GM06990 (cell line): ENCODE measurements around the gene MRTFB.

ENCODE experiments used
- DNase-seq: peaks from one replicate; pipeline ENCODE4 v3.0.0-alpha.2; 2011; ENCODE audit not compliant: insufficient read length; ENCODE audit errors: extremely low read depth
- H3K27me3 ChIP-seq: replicated peaks from 2 replicates; pipeline ENCODE4 v1.6.0; 2011; ENCODE audit warnings: low read length; ENCODE audit not compliant: control insufficient read depth, insufficient read depth
- H3K36me3 ChIP-seq: 2 replicates; pipeline ENCODE4 v1.5.1; 2011; ENCODE audit warnings: low read length; ENCODE audit not compliant: control insufficient read depth, insufficient read depth
- H3K4me3 ChIP-seq: replicated peaks from 2 replicates; pipeline ENCODE4 v1.5.1; 2011; ENCODE audit warnings: low read depth, mild to moderate bottlenecking, control low read depth, low read length
- CTCF ChIP-seq: IDR thresholded peaks from 2 replicates; pipeline ENCODE4 v1.5.1; 2011; ENCODE audit warnings: low read length, control low read depth, mild to moderate bottlenecking, inconsistent platforms; ENCODE audit not compliant: insufficient read depth, poor library complexity, severe bottlenecking

The MRTFB gene

GRCh38 chr16:14307527-14308367, 236.6 kb downstream of the MRTFB start:
- TF ChIP-seq CTCF, result no peak
- peaks cover 5% of the 10 kb centered on the region for H3K36me3 ChIP-seq
- DNase-seq, result no peak
- H3K4me3 ChIP-seq, result peak overlapping the region; percentile 57
- no peaks in the 10 kb centered on the region for H3K27me3 ChIP-seq

GRCh38 chr16:14308368-14308723, 237.2 kb downstream of the MRTFB start:
- peaks cover 5% of the 10 kb centered on the region for H3K36me3 ChIP-seq
- no peaks in the 10 kb centered on the region for H3K27me3 ChIP-seq
- TF ChIP-seq CTCF, result no peak
- no peak for DNase-seq
- peak overlapping the region; percentile 57 for H3K4me3 ChIP-seq

DNA sequence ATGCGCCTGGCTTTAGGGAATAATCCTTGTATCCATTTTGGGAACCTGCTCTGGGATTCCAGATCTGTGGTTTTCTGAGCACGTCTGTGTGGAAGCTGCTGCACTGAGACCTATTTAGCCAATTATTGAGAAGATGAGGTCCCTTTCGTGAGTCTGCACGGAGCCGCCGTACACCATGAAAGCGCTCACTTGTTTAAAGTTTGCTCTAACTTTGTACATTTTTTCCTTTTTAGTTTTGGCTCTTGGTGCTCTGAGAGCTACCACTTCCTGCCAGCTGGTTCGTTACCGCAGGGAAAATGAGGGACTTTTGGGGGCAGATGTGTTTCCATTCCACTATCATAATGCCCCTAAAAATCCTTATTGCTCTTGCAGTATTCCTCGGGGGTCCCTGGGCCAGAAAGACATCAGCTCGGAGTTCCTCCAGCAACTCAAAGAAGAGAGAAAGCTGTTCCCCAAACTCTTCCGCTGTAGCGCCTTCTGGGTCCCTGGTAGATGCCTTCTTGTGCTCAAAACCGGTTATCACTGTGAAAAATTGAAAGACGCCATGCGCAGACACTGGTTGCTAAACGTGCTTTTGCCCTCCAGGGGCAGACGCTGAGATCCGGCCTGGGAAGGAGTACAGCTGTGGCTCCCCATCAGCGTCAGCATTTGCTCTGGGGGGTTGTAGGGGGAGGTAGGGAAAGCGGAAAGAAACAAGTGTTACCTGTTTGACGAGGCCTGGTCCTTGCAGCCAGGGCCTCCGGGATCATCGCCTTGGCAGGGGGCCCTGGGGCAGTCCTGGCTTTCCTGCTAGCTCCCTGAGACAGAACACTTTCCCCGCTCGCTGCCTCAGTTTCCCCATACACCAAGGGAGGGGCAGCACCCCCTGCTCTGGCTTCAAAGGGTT, 238.1 kb downstream of the MRTFB start:
- peaks cover 5% of the 10 kb centered on the region for H3K36me3 ChIP-seq
- H3K4me3 ChIP-seq, result peak overlapping the region; percentile 57
- no peaks in the 10 kb centered on the region for H3K27me3 ChIP-seq
- peak; percentile 32 for TF ChIP-seq CTCF
- peak; percentile 65 for DNase-seq

DNA sequence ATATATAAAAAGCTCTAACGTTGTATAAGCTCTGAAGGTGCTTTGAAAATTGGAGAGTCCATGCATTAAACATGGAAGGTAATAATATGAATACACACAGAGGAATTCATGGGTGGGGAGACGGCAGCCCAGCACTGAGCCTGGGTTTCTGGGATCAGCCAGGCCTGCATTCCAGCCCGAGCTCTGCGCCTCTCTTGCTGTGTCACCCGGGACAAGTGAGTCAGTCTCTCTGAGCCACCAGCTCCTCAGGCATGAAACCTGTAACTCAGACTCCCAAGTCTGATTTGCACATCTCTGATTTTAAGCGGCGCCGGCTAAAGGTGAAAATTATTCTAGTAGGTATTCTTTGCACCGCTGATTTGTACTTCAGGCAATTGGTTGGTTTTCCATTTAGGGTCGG, 238.8 kb downstream of the MRTFB start:
- no peak for TF ChIP-seq CTCF
- Histone ChIP-seq H3K4me3 (peak overlapping the region; percentile 57), H3K36me3 (peaks cover 5% of the 10 kb centered on the region), H3K27me3 (no peaks in the 10 kb centered on the region)
- DNase-seq, result no peak

DNA sequence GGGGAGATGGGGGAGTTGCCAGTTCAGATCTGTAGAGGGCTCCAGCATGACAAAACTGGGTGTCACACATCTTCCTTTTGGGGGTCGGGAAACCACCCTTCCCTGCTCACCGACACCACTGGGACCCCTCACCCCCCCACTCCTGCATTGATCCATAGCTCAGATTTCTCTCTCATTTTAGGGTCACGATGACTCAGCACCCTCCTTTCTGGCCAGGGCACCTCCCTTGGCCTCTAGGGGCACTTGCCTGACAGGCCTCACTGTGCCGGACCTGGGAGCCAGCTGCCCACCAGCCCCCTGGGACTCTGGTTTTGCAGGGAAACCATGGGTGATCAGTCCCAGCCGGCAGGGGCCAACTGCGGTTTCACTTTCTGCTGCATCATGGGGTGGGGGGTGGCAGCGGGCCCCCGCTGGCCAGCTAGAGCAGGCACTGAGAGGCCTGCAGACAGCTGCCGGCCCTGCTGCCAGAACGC, 239.4 kb downstream of the MRTFB start:
- peak; percentile 54 for TF ChIP-seq CTCF
- H3K36me3 ChIP-seq, result peaks cover 5% of the 10 kb centered on the region
- DNase-seq, result peak; percentile 89
- H3K4me3 ChIP-seq, result peak overlapping the region; percentile 57
- H3K27me3 ChIP-seq, result no peaks in the 10 kb centered on the region
